ENCODE measurements around the gene SGF29.

GRCh38 chr16:28563218-28563617, 9.5 kb downstream of the SGF29 start:
- TF ChIP-seq POLR2AphosphoS5 (IDR thresholded peaks at IDR 0.05) (no peak), CTCF (IDR thresholded peaks at IDR 0.05) (no peak), POLR2A (IDR thresholded peaks at IDR 0.05) (no peak)

All from breast epithelium (tissue), 3 donors.